Endothelial cell of umbilical vein (primary cell): ENCODE results near the gene JPH3. TPM values are rescaled to one million over a fixed set of nuclear protein-coding genes. Genes with fewer than 3 reads are reported as not detected.

ENCODE experiments used
- BruUV-seq: library from RNA; stranded (reverse); fragments of 400-500 nt; replicated peaks from 2 replicates; lab custom pipeline; 2021; lab: Mats Ljungman, UMichigan
- CTCF ChIA-PET: fragments of 300-600, 350-600 bp; sonication (Branson Sonifier 250); formaldehyde crosslinking; loops from one replicate; lab custom pipeline; 2021; ENCODE audit warnings: antibody characterized with exemption, inconsistent platforms; lab: Charles Lee
- POLR2A ChIA-PET: fragments of 300-600, 350-600 bp; sonication (Branson Sonifier 250); formaldehyde crosslinking; loops from one replicate; lab custom pipeline; 2021; ENCODE audit warnings: antibody characterized with exemption, inconsistent platforms; lab: Charles Lee
- DNase-seq: peaks from one replicate; pipeline ENCODE4 v3.0.0-alpha.2; 2011; ENCODE audit warnings: low read depth, low spot score
- FAIRE-seq: peaks from 2 replicates; lab custom pipeline; 2011; peaks lifted over from hg19 to GRCh38; lab: Jason Lieb, UNC
- H2AFZ ChIP-seq: 2 replicates; pipeline ENCODE4 v1.6.0; 2012; ENCODE audit warnings: low read depth, low read length, control low read depth, inconsistent platforms
- H3K27ac ChIP-seq: 2 replicates; pipeline ENCODE4 v1.5.1; 2011; ENCODE audit warnings: low read depth, mild to moderate bottlenecking, control low read depth, low read length, moderate library complexity; ENCODE audit not compliant: insufficient read depth
- H3K27me3 ChIP-seq, 2 experiments: 2 replicates each; pipeline versions ENCODE4 v1.6.0 to v1.6.1; 2011; ENCODE audit warnings: low read length in 2 of 2, mixed read lengths in 1 of 2; ENCODE audit not compliant: control insufficient read depth in 2 of 2, insufficient read depth in 2 of 2
- H3K36me3 ChIP-seq, 2 experiments: 2 replicates in 1 of 2; 3 replicates in 1 of 2; pipeline ENCODE4 v1.5.1; 2011; ENCODE audit warnings: low read length in 2 of 2, mild to moderate bottlenecking in 1 of 2, moderate library complexity in 1 of 2; ENCODE audit not compliant: control insufficient read depth in 2 of 2, insufficient read depth in 2 of 2; ENCODE audit errors: extremely low read depth in 1 of 2
- H3K4me1 ChIP-seq: 3 replicates; pipeline ENCODE4 v1.5.1; 2011; ENCODE audit warnings: mild to moderate bottlenecking, low read length; ENCODE audit not compliant: control insufficient read depth, insufficient read depth; ENCODE audit errors: extremely low read depth
- H3K4me2 ChIP-seq: 2 replicates; pipeline ENCODE4 v1.6.1; 2011; ENCODE audit warnings: low read length, control low read depth, mixed read lengths; ENCODE audit not compliant: insufficient read depth
- H3K4me3 ChIP-seq, 3 experiments: fragments of 200-600 bp in 1 of 3; sonication (generic), shearing (Covaris generic) in 1 of 3; replicated peaks in 1 of 3; 2 replicates each; pipeline ENCODE4 v1.5.1; 2011 to 2016; ENCODE audit warnings: control low read depth in 3 of 3, low read length in 3 of 3, mild to moderate bottlenecking in 2 of 3, inconsistent platforms in 1 of 3, low read depth in 1 of 3, moderate library complexity in 1 of 3; ENCODE audit not compliant: insufficient read depth in 1 of 3
- H3K79me2 ChIP-seq: 2 replicates; pipeline ENCODE4 v1.6.0; 2012; ENCODE audit warnings: low read length, inconsistent platforms; ENCODE audit not compliant: control insufficient read depth, insufficient read depth
- H3K9ac ChIP-seq: replicated peaks from 2 replicates; pipeline ENCODE3; 2011; ENCODE audit warnings: low read length, control low read depth; ENCODE audit not compliant: insufficient read depth; ENCODE audit errors: extremely low read depth
- H3K9me1 ChIP-seq: replicated peaks from 3 replicates; pipeline ENCODE4 v1.6.0; 2011; ENCODE audit warnings: mild to moderate bottlenecking, low read length; ENCODE audit not compliant: control insufficient read depth, insufficient read depth; ENCODE audit errors: extremely low read depth
- H3K9me3 ChIP-seq: replicated peaks from 2 replicates; pipeline ENCODE4 v1.5.1; 2012; ENCODE audit warnings: low read length, inconsistent platforms; ENCODE audit not compliant: control insufficient read depth, insufficient read depth
- H4K20me1 ChIP-seq: replicated peaks from 2 replicates; pipeline ENCODE3; 2011; ENCODE audit warnings: mild to moderate bottlenecking, low read length; ENCODE audit not compliant: control insufficient read depth, insufficient read depth; ENCODE audit errors: extremely low read depth
- EZH2 ChIP-seq: IDR thresholded peaks from 2 replicates; pipeline ENCODE4 v1.6.1; 2012; ENCODE audit warnings: borderline replicate concordance, low read depth, mild to moderate bottlenecking, moderate library complexity, low read length, inconsistent platforms; ENCODE audit not compliant: severe bottlenecking
- FOS ChIP-seq: IDR thresholded peaks from 2 replicates; pipeline ENCODE4 v1.6.1; 2011; ENCODE audit warnings: mild to moderate bottlenecking, low read length, moderate library complexity, borderline replicate concordance; ENCODE audit not compliant: insufficient read depth
- GATA2 ChIP-seq: IDR thresholded peaks from 2 replicates; pipeline ENCODE4 v1.7.0; 2011; ENCODE audit warnings: low read depth, mild to moderate bottlenecking, moderate library complexity, mixed read lengths, low read length; ENCODE audit not compliant: insufficient read length, insufficient read depth
- JUN ChIP-seq: IDR thresholded peaks from 2 replicates; pipeline ENCODE4 v1.6.1; 2011; ENCODE audit warnings: borderline replicate concordance, low read depth; ENCODE audit not compliant: insufficient read length, insufficient read depth
- MYC ChIP-seq: IDR thresholded peaks from one replicate; pipeline ENCODE4 v1.6.1; 2011; ENCODE audit warnings: mild to moderate bottlenecking, low read depth, low read length
- POLR2A ChIP-seq: IDR thresholded peaks from 2 replicates; pipeline ENCODE4 v1.6.1; 2012; ENCODE audit warnings: low read depth, mild to moderate bottlenecking, control low read depth, low read length
- POLR2AphosphoS5 ChIP-seq: IDR thresholded peaks from 2 replicates; pipeline ENCODE4 v1.6.1; 2012; ENCODE audit warnings: low read depth, mild to moderate bottlenecking, control low read depth, low read length, moderate library complexity; ENCODE audit not compliant: insufficient read depth
- dilution Hi-C: fragments of 300-500 bp; cut with MboI; formaldehyde crosslinking; loops from one replicate; pipeline ENCODE4 v1.15.0; 2019; ENCODE audit warnings: low sequenced_read_pairs; ENCODE audit not compliant: extremely low pct_ligation_motif_present
- intact Hi-C: fragments of 100-400 bp; cut with micrococcal nuclease; formaldehyde crosslinking; loops from one replicate; pipeline ENCODE4 v1.10.0; 2022
- polyA plus RNA-seq, 4 experiments: library from polyadenylated mRNA; depleted of rRNA in 3 of 4; stranded (reverse) in 3 of 4; unstranded in 1 of 4; fragments of >200 nt; gene quantifications; 2 replicates each; pipeline versions ENCODE4 v1.2.1 to v1.2.3, GENCODE V29; 2011 to 2012; ENCODE audit warnings: missing spikeins in 1 of 4
- total RNA-seq: library from RNA; stranded (reverse); gene quantifications from 2 replicates; pipeline ENCODE4 v1.2.3, GENCODE V29; 2021
- TF ChIP-seq, protein P1 (sequence below), 2 donors: IDR thresholded peaks; 1 replicate in 1 of 2; 2 replicates in 1 of 2; pipeline ENCODE4 v1.5.1; 2011; ENCODE audit warnings: low read length in 2 of 2, mild to moderate bottlenecking in 2 of 2, moderate library complexity in 2 of 2, control low read depth in 1 of 2, inconsistent platforms in 1 of 2, low read depth in 1 of 2; ENCODE audit not compliant: insufficient read depth in 1 of 2; ENCODE audit errors: extremely low read depth in 1 of 2
- TF ChIP-seq, protein P2 (sequence below): IDR thresholded peaks from 2 replicates; pipeline ENCODE4 v1.6.1; 2011; ENCODE audit not compliant: insufficient read depth, insufficient read length

JPH3 gene
- total and polyA plus RNA-seq, 2 donors (not counting 3 experiments of a cell fraction or from before 2014, with no cell fraction given): 0.22 to 0.30 TPM

DNA sequence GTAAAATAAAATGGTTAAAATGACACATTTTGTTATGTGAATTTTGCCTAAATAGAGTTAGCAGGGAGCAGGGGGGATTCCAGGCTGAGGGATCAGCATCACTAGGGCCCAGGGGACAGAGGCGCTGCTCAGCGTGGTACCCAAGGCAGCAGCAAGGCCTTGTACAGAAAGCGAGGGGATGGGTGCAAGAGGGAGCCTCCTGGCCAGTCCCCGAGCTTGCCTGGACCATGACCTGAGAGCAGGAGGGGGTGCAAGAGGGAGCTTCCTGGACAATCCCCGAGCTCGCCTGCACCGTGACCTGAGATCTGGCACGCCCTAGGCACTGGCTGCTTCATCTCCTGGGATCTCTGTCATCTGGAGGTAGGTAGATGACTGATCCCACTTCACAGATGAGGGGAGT, 17.3 kb upstream of the JPH3 start:
- H3K27me3 ChIP-seq: peaks cover 0 to 2% of the 10 kb centered on the region in 2 experiments
- FAIRE-seq (no peak), DNase-seq (no peak)
- no peak overlapping the region for H3K4me3 ChIP-seq
- ChIA-PET POLR2A (no interaction called here), CTCF (interaction anchor here (0.5 to 8.2 kb wide), 6 partner anchors 10 to 287 kb away, joined by 3 to 198 read pairs (median 5); partner anchors contain the start of gene KLHDC4)
- intact Hi-C loops: no loop called here
- no peak for TF ChIP-seq MYC
- TF ChIP-seq, protein P1, sequence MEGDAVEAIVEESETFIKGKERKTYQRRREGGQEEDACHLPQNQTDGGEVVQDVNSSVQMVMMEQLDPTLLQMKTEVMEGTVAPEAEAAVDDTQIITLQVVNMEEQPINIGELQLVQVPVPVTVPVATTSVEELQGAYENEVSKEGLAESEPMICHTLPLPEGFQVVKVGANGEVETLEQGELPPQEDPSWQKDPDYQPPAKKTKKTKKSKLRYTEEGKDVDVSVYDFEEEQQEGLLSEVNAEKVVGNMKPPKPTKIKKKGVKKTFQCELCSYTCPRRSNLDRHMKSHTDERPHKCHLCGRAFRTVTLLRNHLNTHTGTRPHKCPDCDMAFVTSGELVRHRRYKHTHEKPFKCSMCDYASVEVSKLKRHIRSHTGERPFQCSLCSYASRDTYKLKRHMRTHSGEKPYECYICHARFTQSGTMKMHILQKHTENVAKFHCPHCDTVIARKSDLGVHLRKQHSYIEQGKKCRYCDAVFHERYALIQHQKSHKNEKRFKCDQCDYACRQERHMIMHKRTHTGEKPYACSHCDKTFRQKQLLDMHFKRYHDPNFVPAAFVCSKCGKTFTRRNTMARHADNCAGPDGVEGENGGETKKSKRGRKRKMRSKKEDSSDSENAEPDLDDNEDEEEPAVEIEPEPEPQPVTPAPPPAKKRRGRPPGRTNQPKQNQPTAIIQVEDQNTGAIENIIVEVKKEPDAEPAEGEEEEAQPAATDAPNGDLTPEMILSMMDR (IDR thresholded peaks at IDR 0.05; ENCODE audit: extremely low read depth in 1 of 2, insufficient read depth in 1 of 2, low read depth in 1 of 2, low read length in 2 of 2): no peak
- TF ChIP-seq, protein P2, sequence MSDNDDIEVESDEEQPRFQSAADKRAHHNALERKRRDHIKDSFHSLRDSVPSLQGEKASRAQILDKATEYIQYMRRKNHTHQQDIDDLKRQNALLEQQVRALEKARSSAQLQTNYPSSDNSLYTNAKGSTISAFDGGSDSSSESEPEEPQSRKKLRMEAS: no peak
- no peak for TF ChIP-seq EZH2
- TF ChIP-seq JUN: no peak
- no peak for TF ChIP-seq GATA2
- TF ChIP-seq FOS: no peak
- TF ChIP-seq POLR2A: no peak
- no peak for TF ChIP-seq POLR2AphosphoS5
- dilution Hi-C loops: no loop called here
- no peaks in the 10 kb centered on the region for H3K9me1 ChIP-seq
- H3K36me3 ChIP-seq: no peaks in the 10 kb centered on the region
- no peaks in the 10 kb centered on the region for H3K9me3 ChIP-seq
- H3K4me1 ChIP-seq: peaks cover 27% of the 10 kb centered on the region
- H3K27ac ChIP-seq: no peak overlapping the region
- H4K20me1 ChIP-seq: no peaks in the 10 kb centered on the region
- no peak overlapping the region for H2AFZ ChIP-seq
- no TSS peak for BruUV-seq
- no peaks in the 10 kb centered on the region for H3K79me2 ChIP-seq
- H3K9ac ChIP-seq: no peak overlapping the region
- H3K4me2 ChIP-seq: no peak overlapping the region
